GM23338 (cell line): Measurements from ENCODE around the gene WWOX. TPM values are rescaled to one million over a fixed set of nuclear protein-coding genes. Genes with fewer than 3 reads are reported as not detected.

Source experiments
- ATAC-seq: fragments of 200-7000 bp; cut with Tn5 transposase; 3 replicates; pipeline ENCODE4 v1.9.1; 2020
- DNase-seq: peaks from one replicate; pipeline ENCODE4 v3.0.0-alpha.2; 2015; ENCODE audit warnings: low spot score
- H2AFZ ChIP-seq: fragments of 200-600 bp; sonication (generic); 2 replicates; pipeline ENCODE4 v1.8.0; 2016; ENCODE audit warnings: antibody characterized with exemption, mild to moderate bottlenecking, moderate library complexity
- H3F3A ChIP-seq: fragments of 200-600 bp; sonication (generic); replicated peaks from 2 replicates; pipeline ENCODE4 v1.8.0; 2017; ENCODE audit warnings: antibody characterized with exemption, mixed run types, low read depth
- H3K27ac ChIP-seq: fragments of 200-600 bp; sonication (generic); 2 replicates; pipeline ENCODE4 v1.6.1; 2016; ENCODE audit warnings: low read depth
- H3K27me3 ChIP-seq: fragments of 200-600 bp; sonication (generic); 2 replicates; pipeline ENCODE4 v1.8.0; 2016; ENCODE audit warnings: mild to moderate bottlenecking, mixed run types, moderate library complexity; ENCODE audit not compliant: insufficient read depth
- H3K36me3 ChIP-seq: fragments of 200-600 bp; sonication (generic); 2 replicates; pipeline ENCODE4 v1.8.0; 2016; ENCODE audit warnings: mild to moderate bottlenecking; ENCODE audit not compliant: insufficient read depth
- H3K4me1 ChIP-seq: fragments of 200-600 bp; sonication (generic); 2 replicates; pipeline ENCODE4 v1.8.0; 2016; ENCODE audit warnings: mild to moderate bottlenecking, moderate library complexity; ENCODE audit not compliant: insufficient read depth
- H3K4me2 ChIP-seq: fragments of 200-600 bp; sonication (generic); 2 replicates; pipeline ENCODE4 v1.7.1; 2017; ENCODE audit warnings: mixed run types
- H3K4me3 ChIP-seq: fragments of 200-600 bp; sonication (generic); 2 replicates; pipeline ENCODE4 v1.6.1; 2016; ENCODE audit warnings: mixed run types
- H3K79me2 ChIP-seq: fragments of 200-600 bp; sonication (generic); replicated peaks from 2 replicates; pipeline ENCODE4 v1.8.0; 2017; ENCODE audit warnings: mild to moderate bottlenecking; ENCODE audit not compliant: insufficient read depth
- H3K9me2 ChIP-seq: fragments of 200-600 bp; sonication (generic); 2 replicates; pipeline ENCODE4 v1.8.0; 2017; ENCODE audit not compliant: insufficient read depth
- H4K20me1 ChIP-seq: fragments of 200-600 bp; sonication (generic); replicated peaks from 2 replicates; pipeline ENCODE4 v1.8.0; 2017; ENCODE audit warnings: mild to moderate bottlenecking; ENCODE audit not compliant: insufficient read depth
- H3K27ac Mint-ChIP-seq: 2 replicates; pipeline ENCODE4 v1.8.0; 2020; ENCODE audit warnings: inconsistent platforms, mild to moderate bottlenecking, moderate library complexity, mixed read lengths
- H3K27me3 Mint-ChIP-seq: 3 replicates; pipeline ENCODE4 v1.8.0; 2022; ENCODE audit warnings: low read depth, mild to moderate bottlenecking, moderate library complexity, mixed read lengths, inconsistent platforms; ENCODE audit not compliant: insufficient read depth, poor library complexity
- H3K36me3 Mint-ChIP-seq: 3 replicates; pipeline ENCODE4 v1.8.0; 2021; ENCODE audit warnings: low read depth, mild to moderate bottlenecking, inconsistent platforms, moderate library complexity, mixed read lengths
- H3K4me1 Mint-ChIP-seq: 3 replicates; pipeline ENCODE4 v1.8.0; 2020; ENCODE audit warnings: mild to moderate bottlenecking, inconsistent platforms, mixed read lengths
- H3K4me3 Mint-ChIP-seq: 3 replicates; pipeline ENCODE4 v1.8.0; 2021; ENCODE audit warnings: moderate library complexity, mild to moderate bottlenecking, inconsistent platforms, mixed read lengths
- H3K9me3 Mint-ChIP-seq: 3 replicates; pipeline ENCODE4 v1.8.0; 2020; ENCODE audit warnings: moderate library complexity, mild to moderate bottlenecking, inconsistent platforms, mixed read lengths
- CREB1 ChIP-seq: fragments of 250-450 bp; sonication (Bioruptor Pico); IDR thresholded peaks from 2 replicates; pipeline ENCODE4 v1.5.0; 2020; ENCODE audit warnings: low read depth, mild to moderate bottlenecking, moderate library complexity
- JUNB ChIP-seq: IDR thresholded peaks from one replicate; pipeline ENCODE4 v1.6.1; 2016; ENCODE audit warnings: antibody characterized with exemption; ENCODE audit not compliant: unreplicated experiment
- POLR2AphosphoS5 ChIP-seq: IDR thresholded peaks from 2 replicates; pipeline ENCODE4 v1.6.1; 2016; ENCODE audit warnings: antibody characterized with exemption, low read depth
- REST ChIP-seq: IDR thresholded peaks from one replicate; pipeline ENCODE4 v1.6.1; 2018; ENCODE audit warnings: antibody characterized with exemption; ENCODE audit not compliant: unreplicated experiment
- STAT1 ChIP-seq: IDR thresholded peaks from one replicate; pipeline ENCODE4 v1.6.1; 2016; ENCODE audit warnings: antibody characterized with exemption; ENCODE audit not compliant: unreplicated experiment
- ZNF114 ChIP-seq: fragments of 250-450 bp; sonication (Bioruptor Pico); IDR thresholded peaks from 2 replicates; pipeline ENCODE4 v1.5.0; 2020; ENCODE audit warnings: mild to moderate bottlenecking, moderate library complexity
- polyA plus RNA-seq: library from polyadenylated mRNA; unstranded; fragments of >200 nt; fragmentation: Nextera tagmentation; extraction: Ambion mirVana; gene quantifications from 2 replicates; pipeline ENCODE4 v1.2.1, GENCODE V29; 2016
- total RNA-seq: library from RNA; depleted of rRNA; stranded (reverse); fragments of >200 nt; shearing (Covaris generic); gene quantifications from 2 replicates; pipeline ENCODE4 v1.2.3, GENCODE V29; 2014
- TF ChIP-seq, protein P1 (sequence below): IDR thresholded peaks from 2 replicates; pipeline ENCODE4 v1.6.1; 2016; ENCODE audit warnings: antibody characterized with exemption

WWOX gene
- total and polyA plus RNA-seq, 2 experiments from 2014 or later = 10.0 to 19.3 TPM

DNA sequence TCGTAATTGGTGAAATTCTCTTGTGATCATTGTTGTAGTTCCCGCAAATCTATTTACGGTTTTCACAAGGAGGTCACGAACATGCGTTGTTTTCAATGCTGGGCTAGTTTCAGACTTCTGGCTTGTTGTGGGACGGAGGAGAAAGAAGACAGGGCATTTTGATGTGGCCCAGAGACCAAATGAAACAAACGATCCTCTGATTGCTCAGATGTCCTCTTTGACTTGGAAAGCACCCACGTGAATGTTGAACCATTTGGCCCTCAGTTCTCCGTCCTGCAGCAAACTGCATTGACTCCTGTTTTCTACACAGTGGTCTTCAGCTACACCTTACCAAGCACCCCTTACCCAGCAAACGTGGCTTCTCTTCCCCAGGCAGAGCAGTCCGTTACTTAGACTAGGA is 391.0 kb downstream of the WWOX start (continued):
- TF ChIP-seq, protein P1, sequence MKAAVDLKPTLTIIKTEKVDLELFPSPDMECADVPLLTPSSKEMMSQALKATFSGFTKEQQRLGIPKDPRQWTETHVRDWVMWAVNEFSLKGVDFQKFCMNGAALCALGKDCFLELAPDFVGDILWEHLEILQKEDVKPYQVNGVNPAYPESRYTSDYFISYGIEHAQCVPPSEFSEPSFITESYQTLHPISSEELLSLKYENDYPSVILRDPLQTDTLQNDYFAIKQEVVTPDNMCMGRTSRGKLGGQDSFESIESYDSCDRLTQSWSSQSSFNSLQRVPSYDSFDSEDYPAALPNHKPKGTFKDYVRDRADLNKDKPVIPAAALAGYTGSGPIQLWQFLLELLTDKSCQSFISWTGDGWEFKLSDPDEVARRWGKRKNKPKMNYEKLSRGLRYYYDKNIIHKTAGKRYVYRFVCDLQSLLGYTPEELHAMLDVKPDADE = no peak
- TF ChIP-seq STAT1 (no peak), CREB1 (CRISPR knock-in tag) (no peak), ZNF114 (CRISPR knock-in tag) (no peak), POLR2AphosphoS5 (no peak)

GRCh38 chr16:78490847-78491246 is 391.4 kb downstream of the WWOX start:
- H3K4me2 ChIP-seq = no peak overlapping the region
- no peaks in the 10 kb centered on the region for H3K79me2 ChIP-seq
- peaks cover 7% of the 10 kb centered on the region for H3K27me3 Mint-ChIP-seq
- H3K4me1 ChIP-seq = no peaks in the 10 kb centered on the region
- no peaks in the 10 kb centered on the region for H3K9me3 Mint-ChIP-seq
- H3K27ac ChIP-seq = no peak overlapping the region
- H3K36me3 Mint-ChIP-seq = no peaks in the 10 kb centered on the region
- H4K20me1 ChIP-seq = no peaks in the 10 kb centered on the region
- DNase-seq (no peak), ATAC-seq (no peak)
- H3K4me3 Mint-ChIP-seq = no peak overlapping the region
- H3K4me3 ChIP-seq = no peak overlapping the region
- no peaks in the 10 kb centered on the region for H3K27me3 ChIP-seq
- TF ChIP-seq, protein P1 = no peak
- no peak for TF ChIP-seq STAT1
- no peaks in the 10 kb centered on the region for H3F3A ChIP-seq
- H3K36me3 ChIP-seq = no peaks in the 10 kb centered on the region
- peaks cover 12% of the 10 kb centered on the region for H3K4me1 Mint-ChIP-seq
- H3K9me2 ChIP-seq = 0 out of 2 replicates have a peak, but pooled peaks cover 5% of the 10 kb centered on the region
- no peak overlapping the region for H3K27ac Mint-ChIP-seq
- no peak overlapping the region for H2AFZ ChIP-seq

- Mint-ChIP-seq H3K4me1 (peaks cover 12% of the 10 kb centered on the region), H3K9me3 (no peaks in the 10 kb centered on the region), H3K4me3 (no peak overlapping the region), H3K36me3 (no peaks in the 10 kb centered on the region), H3K27me3 (peaks cover 7% of the 10 kb centered on the region), H3K27ac (no peak overlapping the region)
- Histone ChIP-seq H3K9me2 (0 out of 2 replicates have a peak, but pooled peaks cover 5% of the 10 kb centered on the region), H4K20me1 (no peaks in the 10 kb centered on the region), H3K79me2 (no peaks in the 10 kb centered on the region), H3F3A (no peaks in the 10 kb centered on the region), H2AFZ (no peak overlapping the region), H3K4me2 (no peak overlapping the region), H3K4me1 (no peaks in the 10 kb centered on the region), H3K27me3 (no peaks in the 10 kb centered on the region), H3K36me3 (no peaks in the 10 kb centered on the region), H3K27ac (no peak overlapping the region), H3K4me3 (no peak overlapping the region)
- no peak for ATAC-seq
- no peak for TF ChIP-seq ZNF114 (CRISPR knock-in tag)
- TF ChIP-seq POLR2AphosphoS5 = no peak
- no peak for TF ChIP-seq REST
- no peak for TF ChIP-seq JUNB
- no peak for TF ChIP-seq STAT1
- no peak for TF ChIP-seq CREB1 (CRISPR knock-in tag)
- no peak for DNase-seq
These were observed 394.1 kb downstream of the WWOX start for GRCh38 chr16:78493573-78493972.
